Measurements from ENCODE around the gene COL20A1. TPM values are rescaled to one million over a fixed set of nuclear protein-coding genes. Genes with fewer than 3 reads are reported as not detected.
A peak's percentile ranks its signal among the peaks of the same experiment; 100 is the strongest.

The COL20A1 gene
- total RNA-seq (2014; rRNA removed; shearing (Covaris generic)) = 0.36 TPM in 1 of 2 replicates, not detected in the other

DNA sequence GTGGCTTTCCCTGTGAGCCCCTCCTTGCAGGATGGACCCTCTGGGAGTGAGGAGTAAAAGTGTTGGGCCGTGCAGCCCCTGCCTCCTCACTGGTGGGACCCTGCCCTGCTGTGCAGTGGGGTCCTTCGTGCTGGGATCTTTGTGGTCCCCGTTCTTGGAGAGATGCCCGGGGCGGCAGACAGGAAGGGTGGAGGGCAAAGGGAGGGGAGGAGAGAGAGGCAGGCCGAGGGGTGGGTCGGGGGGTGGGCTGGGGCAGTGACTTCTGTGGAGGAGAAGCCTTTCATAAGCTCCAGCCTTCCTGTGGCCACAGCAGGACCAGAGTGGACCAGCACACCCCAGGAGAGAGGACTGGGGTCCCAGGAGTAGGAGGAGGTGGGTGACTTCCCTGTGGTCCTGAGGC lies at the start of gene COL20A1:
Gene COL20A1 (plus strand): TSS at position 283 of the 400 bp plus-strand sequence. CDS start 1,922 bp downstream, outside the sequence.
- DNase-seq (ENCODE audit: low spot score) = no peak

DNA sequence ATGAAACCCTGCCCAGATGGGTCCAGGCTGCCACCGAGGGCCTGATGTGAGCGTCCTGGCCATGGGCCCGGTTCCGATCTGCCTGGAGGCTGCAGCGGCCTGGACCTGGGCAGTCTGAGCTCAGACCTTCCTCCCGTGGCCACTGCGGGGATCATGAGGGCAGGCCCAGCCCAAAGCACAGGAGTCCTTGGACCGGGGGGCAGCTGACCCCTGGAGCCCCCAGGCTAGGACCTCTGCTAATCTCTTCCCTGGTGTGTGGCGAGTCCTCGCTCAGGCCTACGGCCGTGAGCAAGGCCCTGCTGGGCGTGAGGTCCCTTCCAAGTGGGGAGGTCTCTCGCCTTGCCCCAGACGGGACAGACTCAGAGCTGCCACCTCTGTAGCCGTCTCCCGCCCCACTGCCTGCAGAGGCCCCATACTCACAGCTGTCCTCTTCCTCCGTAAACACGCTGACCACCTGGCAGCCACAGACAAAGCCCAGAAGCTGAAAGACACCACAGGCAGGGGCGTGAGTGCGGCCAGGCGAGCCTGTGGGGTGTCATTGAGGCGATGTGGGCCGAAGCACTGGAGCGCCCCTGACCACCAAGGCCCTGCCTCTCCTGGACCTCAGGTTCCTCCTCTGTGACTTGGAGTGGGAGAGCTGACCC lies 49.3 kb upstream of the COL20A1 start:
- DNase-seq (ENCODE audit: low spot score) = no peak

DNA sequence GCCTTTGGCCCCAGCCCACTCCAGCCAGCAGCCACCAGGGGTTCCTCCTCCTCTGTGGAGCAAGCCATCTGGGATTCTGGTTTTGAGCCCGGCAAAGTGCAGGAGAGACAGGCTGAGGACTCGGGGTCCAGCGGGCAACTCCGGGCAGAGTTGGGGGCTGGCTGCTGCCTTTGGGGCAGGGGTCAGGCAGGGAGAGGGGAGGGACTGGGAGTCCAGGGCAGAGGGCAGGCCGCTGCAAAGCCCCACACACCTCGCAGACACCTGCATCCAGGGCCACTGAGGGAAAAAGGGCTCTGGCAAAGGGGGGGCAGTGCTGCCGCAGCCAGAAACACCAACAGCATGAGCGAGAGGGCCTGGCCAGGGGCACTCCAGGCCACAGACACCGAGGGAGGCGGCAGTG lies 48.5 kb upstream of the COL20A1 start:
- no peak for DNase-seq (ENCODE audit: low spot score)

DNA sequence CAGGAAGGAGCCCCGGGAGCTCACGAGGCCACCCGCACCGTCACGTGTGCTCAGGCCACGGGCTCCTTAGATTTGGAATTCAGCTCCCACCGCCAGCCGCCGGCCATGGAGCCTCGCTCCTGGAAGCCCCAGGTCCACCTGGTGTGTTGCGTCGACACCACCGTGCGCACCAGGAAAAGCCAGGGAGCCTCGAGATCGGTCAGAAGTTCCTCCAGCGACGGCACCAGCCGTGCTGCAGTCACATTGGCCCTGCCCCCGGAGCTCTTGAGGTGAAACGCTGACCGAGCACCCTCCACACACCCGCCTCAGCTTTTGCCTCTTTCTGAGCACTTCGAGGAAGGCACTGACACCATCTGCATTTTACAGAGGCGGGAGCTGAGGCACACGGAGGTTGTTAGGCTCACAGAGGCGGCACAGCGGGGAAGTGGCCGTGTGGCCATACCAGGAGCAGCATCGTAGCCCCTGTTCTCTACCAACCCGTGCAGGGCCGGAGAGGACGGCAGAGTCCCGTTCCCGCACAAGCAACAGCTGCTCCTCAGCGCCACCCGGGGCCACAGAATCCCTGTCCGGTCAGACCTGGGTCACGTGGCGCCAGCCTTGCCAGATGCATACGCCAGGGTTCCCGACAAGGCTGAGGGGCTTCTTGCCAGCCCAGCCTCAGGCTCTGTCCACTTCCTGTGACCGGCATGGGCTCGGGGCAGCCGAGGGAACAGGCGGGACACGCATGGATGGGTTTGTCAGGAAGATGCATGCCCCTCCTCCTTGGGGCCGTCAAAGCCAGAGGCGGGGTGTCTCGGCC lies 46.3 kb upstream of the COL20A1 start:
- no peak for DNase-seq (ENCODE audit: low spot score)

DNA sequence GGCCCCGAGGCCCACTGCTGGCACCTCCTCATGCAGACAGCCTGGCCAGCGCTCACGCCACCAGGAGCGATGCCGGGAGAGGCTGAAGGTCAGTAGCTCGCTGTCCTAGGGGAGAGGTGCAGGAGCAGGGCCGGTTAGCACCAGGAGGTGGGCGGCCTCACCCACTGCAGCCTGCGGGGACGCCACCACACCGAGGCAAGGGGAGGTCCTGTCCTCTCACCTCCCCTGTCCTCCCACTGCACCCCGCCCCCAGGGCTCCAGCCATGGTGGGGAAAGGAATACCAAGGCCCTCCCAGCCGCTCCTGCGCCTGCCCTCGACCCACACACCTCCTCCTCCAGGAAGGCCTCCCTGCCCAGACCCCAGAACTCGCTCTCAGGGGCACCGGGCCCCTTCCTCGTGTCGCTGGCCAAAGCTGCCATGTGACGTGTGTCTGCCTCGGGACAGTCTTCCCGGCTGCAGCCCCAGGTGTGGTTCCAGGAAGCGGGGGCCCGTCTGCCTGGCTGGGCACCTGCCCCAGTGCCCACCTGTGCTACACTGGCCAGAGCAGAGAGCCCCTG lies 45.2 kb upstream of the COL20A1 start:
- no peak for DNase-seq (ENCODE audit: low spot score)

DNA sequence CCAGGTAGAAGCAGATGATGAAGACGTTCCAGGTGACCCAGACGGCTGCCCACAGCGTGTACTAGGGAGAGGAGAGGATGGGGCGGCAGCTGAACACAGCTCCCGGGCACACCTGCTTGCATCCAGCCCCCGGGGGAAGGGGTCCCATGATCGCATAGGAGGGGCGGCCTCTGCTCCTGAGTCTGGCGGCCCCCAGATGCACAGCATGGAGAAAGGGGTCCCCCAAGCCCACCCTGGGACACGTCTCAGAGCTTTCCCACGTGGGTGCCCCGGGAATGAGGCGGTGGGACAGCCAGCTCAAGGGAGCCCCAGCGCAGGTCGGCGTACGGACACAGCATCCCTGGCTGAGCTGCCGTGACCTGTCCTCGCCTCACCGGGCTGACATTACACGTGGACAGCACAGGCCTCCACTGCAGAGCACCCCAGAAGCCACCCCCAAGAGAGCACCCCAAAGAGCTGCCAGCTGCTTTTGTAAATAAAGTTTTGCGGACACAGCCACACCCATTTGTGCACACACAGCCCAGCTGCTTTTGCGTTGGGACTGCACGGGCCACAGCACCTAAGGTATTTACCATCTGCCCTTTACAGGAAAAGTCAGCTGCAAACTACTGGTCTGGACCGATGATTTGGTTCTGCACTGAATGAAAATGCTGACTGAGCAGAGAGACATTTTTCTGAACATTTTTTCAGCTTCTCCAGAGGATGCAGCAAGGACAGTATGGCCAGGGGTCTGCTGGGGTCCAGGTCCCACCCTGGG lies 44.0 kb upstream of the COL20A1 start:
- DNase-seq (ENCODE audit: low spot score) = no peak

DNA sequence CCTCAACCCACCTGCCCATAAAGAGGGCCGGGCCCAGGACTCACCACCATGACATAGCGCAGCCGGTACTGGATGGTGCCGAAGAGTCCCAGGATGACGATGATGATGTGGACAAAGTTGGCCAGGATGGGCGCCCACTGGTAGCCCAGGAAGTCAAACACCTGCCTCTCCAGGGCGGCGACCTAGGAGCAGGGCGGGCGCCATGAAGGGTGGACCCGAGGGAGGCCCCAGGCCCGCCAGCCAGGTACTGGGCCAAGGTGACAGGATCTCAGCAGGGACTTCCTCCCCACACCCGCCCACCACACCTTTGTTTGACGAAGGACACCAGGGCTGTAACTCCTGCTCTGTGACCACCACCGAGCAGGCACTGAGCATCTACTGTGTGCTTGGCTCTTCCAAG lies 43.1 kb upstream of the COL20A1 start:
- no peak for DNase-seq (ENCODE audit: low spot score)

DNA sequence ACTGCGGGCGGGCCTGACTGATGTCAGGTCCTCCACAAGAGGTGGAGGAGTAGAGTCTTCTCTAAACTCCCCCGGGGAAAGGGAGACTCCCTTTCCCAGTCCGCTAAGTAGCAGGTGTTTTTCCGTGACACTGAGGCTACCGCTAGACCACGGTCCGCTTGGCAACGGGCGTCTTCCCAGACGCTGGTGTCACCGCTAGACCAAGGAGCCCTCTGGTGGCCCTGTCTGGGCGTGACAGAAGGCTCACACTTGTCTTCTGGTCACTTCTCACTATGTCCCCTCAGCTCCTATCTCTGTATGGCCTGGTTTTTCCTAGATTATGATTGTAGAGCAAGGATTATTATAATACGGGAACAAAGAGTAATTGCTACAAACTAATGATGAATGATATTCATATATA lies 41.6 kb upstream of the COL20A1 start:
- peak; percentile 19 for DNase-seq (ENCODE audit: low spot score)

DNA sequence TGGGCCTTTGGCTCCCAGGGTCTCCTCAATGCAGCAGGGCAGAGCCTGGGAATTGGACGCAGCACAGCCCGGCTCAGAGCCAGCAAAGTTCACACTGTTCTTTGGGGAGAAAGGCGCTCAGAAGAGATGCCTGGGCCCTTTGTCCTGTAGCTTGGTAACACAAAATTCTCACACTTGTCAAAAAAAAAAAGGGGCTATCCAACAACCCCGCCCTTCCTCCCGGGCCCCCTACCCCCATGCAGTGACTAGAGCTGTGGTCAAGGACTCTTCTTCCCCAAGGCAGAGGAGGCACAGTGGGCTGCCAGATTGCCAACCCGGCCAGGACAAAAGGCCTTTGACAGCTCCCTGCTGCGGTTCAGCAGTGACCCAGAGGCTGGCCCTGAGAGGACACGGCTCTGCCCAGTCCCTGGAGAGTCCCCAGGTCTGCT lies 40.7 kb upstream of the COL20A1 start:
- DNase-seq (ENCODE audit: low spot score) = no peak

DNA sequence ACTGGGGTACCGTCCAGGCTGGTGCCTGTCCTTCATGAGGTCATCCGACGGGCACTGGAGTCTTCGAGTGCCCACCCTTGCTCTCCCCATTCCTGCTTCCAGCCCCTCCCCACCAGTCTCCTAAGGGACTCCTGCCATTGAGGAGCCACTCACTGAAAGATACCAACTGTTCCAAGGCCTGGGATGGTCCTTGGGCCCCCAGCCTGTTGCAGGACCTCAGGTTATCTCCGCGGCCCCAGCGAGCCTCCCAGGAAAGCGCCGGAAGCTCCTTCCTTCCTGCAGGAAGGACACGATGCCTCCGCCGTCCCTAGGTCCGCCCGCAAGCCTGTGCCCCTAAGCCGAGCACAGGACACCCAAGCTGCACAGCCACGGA lies 39.9 kb upstream of the COL20A1 start:
- no peak for DNase-seq (ENCODE audit: low spot score)

DNA sequence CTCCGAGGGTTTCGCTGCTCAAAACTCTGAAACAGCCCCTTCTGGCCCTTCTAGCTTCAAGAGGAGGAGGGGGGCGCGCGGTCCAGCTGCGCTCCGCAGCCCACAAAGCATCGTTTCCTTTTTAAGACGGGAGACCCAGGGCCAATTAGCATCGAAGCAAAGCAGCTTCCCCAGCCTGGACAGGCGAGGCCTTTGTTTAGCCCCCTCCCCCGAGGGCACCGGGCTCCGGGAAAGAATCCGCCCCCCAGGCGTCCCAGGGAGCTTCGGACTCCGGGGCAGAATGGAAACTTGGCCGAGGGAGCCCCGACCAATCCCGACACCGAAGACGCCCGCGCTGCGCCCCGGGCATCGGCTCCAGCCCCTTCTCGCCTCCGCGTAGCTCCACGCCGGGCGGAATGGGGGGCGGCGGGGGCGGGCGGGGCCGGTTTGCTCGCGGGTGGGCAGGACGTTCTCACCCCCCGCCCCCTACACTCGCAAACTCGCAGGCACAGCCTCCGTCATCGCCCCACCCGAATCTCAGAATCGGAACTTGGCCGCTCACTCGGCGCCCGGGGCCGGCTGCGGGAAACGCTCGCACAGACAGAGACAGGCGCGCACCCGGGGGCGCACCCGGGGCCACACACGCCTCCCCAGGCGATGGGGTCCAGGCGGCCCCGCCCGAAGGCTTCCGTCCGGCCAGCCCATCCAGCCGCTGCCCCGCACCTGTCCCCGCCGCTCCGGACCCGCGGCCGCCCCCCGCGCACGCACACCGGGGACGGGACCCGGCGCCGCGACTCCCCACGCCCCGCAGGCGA lies 39.4 kb upstream of the COL20A1 start:
- no peak for DNase-seq (ENCODE audit: low spot score)

DNA sequence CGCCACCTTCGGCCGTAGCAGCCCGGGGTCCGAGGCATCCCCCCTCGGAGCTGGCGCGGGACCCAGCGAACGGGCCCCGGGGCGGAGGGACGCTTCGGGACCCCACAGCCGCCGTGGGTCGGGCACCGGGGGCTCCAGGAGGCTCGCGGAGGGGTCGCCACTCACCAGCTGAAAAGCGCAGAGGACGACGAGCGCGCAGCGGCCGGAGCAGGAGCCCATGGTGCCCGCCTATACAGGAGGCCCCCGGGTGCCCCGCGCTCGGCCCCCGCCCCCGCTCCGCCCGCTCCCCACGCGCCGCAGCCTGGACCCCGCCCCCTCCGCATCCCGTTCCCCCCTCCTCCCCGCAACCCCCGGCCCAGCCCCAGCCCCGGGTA lies 38.8 kb upstream of the COL20A1 start, which contains the start of gene NKAIN4:
Gene NKAIN4 (minus strand): TSS at position 232 of the 374 bp plus-strand sequence. CDS start 13 bp downstream, at position 219.
- DNase-seq (ENCODE audit: low spot score) = no peak

DNA sequence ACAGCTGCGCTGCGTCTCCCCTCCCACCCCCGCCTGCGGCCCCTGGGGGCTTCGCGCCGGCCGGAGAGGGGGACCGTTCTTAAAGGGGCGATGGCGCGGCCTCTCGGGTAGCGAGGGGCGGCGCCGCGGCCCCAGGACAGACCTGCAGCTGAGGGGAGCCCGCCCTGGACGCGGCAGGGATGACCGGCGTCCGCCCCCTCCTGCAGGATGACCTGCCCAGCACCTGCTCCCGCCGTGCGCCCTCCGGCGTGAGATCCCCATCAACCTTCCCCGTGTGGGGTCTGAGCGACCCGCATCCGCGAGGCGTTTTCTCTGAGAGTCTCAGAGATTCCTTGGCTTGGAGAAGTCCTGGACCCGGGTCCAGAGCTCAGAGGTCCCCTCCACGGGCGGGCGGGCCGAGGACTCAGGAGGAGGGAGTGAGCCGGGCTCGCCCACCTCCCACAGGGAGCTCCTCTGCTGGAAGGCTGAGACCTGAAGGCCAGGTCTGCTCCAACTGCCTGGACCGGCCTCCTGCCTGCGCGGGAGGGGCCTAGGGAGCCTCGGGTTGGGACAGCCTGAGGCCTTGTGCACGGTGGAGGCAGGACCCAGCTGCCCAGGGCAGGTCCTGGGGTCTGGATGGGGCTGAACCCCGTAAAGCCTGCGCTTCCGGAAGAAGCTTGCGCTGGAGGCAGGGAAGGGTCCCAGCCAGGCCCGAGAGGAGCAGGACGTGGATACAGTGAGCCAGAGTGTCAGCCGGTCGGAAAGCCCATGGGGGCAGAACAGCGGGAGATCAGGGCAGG lies 38.2 kb upstream of the COL20A1 start:
- DNase-seq (ENCODE audit: low spot score) = no peak

DNA sequence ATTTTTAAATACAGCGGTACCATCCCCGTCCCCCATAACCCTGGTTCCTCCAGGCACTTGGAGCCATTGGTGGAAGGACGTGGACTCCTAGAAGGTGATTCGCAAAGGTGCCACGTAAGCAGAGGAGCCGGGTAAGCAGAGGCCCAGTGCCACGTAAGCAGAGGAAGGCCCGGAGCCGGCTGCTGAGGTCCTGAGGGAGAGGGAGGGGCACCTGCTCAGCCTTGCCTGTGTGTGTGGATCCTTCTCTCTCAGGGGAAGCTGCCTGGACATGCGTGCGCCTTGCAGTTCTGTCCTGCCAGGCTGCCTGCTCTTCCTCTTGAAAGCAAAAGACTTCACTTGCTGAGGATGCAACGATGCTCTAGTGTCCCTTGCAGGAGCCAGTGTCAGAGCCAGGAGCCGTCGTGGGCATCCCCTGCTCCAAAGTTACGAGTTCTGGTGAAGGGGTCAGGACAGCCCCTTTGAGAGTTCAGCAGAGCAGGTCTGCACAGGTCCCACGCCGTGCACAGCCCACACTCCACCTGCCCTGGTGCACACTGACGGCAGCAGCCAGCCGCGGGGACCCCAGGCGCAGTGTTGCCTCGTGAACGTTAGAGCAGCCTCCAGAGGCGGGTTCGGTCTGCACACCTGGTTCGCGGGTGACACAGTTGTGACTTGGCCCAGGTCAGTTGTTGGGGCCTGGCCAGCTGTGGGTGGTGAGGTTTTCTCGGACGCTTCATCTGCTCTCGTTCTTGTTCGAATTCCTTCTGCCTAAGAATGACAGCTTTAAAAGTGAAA lies 36.9 kb upstream of the COL20A1 start:
- DNase-seq (ENCODE audit: low spot score) = no peak

DNA sequence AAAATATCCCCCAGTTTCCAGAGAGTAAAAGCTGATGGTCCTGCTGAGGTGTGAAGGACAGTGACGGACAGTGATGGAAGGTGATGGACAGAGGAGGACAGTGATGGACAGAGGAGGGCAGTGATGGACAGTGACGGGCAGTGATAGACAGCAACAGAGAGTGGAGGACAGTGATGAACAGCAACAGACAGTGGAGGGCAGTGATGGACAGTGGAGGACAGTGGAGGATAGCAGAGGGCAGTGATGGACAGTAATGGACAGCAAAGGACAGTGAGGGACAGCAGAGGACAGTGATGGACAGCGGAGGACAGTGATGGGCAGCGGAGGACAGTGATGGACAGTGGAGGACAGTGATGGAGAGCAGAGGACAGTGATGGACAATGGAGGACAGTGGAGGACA lies 36.0 kb upstream of the COL20A1 start:
- no peak for DNase-seq (ENCODE audit: low spot score)

DNA sequence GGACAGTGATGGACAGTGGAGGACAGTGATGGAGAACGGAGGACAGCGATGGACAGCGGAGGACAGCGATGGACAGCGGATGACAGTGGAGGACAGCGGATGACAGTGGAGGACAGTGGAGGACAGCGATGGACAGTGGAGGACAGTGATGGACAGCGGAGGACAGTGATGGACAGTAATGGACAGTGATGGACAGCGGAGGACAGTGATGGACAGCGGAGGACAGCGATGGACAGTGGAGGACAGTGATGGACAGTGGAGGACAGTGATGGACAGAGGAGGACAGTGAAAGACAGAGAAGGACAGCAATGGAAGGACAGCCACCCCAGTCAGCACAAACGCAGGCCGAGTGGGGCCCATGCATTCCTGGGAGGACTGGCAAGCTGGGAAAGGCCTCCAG lies 35.4 kb upstream of the COL20A1 start:
- DNase-seq (ENCODE audit: low spot score) = no peak

DNA sequence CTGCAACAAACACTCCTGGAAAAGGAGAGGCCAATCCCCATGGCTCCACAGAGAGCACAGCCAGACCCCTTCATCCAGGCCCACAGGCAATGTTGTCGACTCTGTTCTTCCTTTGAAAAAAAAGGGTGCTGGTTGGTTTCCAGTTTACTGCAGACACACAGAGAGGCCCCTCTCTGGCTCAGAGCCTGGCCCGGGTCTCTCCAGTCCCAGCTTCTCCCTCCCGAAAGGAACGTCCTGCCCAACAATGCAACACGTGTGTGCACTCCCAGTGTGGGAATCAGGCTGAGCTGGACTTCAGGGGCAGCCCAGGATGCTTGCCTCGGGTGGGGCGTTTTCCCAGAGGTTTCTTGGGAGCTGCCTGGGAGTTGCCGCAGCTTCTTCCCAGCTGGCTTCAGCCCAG lies 34.2 kb upstream of the COL20A1 start:
- DNase-seq (ENCODE audit: low spot score) = no peak

DNA sequence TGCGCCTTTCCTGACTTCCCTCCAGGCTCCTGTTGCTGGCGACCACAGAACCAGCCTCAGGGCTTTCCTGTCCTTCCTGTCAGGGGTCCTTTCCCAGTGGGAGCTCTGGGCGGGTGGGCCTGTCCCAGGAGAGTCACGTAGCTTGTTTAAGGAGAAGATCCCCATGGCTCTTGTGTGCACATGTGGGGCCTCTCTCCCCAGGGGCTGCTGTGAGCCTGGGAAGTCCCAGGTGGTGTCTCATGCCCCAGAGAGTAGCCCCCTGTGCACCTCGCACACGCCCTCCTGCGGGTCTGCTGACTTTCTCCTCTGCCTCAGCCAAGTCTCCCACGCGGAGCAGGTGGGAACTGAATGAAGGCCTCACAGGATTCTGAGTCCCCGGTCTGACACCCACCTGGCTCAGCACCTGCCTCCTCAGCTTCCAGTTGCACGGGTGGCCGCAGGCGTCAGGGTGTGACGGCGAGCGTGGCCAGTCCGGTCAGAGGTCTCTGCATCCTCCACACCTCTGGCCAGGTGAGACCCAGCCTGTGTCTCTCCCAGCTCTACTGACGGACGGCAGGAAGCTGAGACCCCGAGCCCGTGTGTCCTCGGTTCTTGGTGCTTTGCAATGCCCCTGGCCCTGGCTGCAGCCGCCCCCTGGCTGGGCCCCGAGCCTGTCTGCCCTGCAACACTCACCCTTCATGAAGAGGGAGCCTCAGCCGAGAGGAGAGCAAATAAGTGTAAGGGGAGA lies 33.1 kb upstream of the COL20A1 start:
- no peak for DNase-seq (ENCODE audit: low spot score)

DNA sequence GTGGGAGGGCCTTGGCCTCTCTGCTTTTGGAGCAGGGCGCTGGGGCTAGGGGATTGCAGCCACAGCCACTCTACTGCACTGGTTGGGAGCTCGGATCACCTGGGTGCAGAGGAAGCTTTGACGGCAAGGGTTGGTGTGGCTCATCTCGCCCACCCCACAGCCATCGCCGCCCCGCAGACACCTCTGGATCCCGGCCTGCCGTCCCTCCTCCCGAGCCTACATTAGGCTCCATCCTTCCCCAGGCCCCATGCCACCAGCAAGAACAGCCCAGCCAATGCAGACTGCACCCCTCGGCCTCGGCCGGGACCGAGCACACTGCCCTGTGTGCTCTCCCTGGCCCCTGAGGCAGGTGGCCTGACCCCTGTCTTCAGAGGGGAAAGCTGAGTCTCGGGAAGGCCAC lies 32.5 kb upstream of the COL20A1 start:
- DNase-seq (ENCODE audit: low spot score) = no peak

Measured in A172 (cell line).